HUES48 (cell line): Measurements from ENCODE around the gene TNP2.

ENCODE experiments used
- H3K27ac ChIP-seq: one replicate; pipeline ENCODE4 v1.7.0; 2013; ENCODE audit warnings: low read depth, low read length, inconsistent platforms
- H3K27me3 ChIP-seq: 2 replicates; pipeline ENCODE4 v1.6.1; 2013; ENCODE audit warnings: mild to moderate bottlenecking, low read length; ENCODE audit not compliant: control insufficient read depth, insufficient read depth
- H3K36me3 ChIP-seq: 2 replicates; pipeline ENCODE4 v1.6.1; 2013; ENCODE audit warnings: low read length; ENCODE audit not compliant: control insufficient read depth, insufficient read depth
- H3K4me1 ChIP-seq: 2 replicates; pipeline ENCODE4 v1.6.1; 2013; ENCODE audit warnings: mild to moderate bottlenecking, low read length; ENCODE audit not compliant: control insufficient read depth, insufficient read depth
- H3K4me3 ChIP-seq: 2 replicates; pipeline ENCODE4 v1.5.1; 2013; ENCODE audit warnings: mild to moderate bottlenecking, low read depth, low read length
- H3K9ac ChIP-seq: 2 replicates; pipeline ENCODE4 v1.6.1; 2013; ENCODE audit warnings: mild to moderate bottlenecking, low read depth, low read length, moderate library complexity
- H3K9me3 ChIP-seq: 2 replicates; pipeline ENCODE4 v1.6.1; 2013; ENCODE audit warnings: low read length; ENCODE audit not compliant: control insufficient read depth, insufficient read depth

The TNP2 gene

DNA sequence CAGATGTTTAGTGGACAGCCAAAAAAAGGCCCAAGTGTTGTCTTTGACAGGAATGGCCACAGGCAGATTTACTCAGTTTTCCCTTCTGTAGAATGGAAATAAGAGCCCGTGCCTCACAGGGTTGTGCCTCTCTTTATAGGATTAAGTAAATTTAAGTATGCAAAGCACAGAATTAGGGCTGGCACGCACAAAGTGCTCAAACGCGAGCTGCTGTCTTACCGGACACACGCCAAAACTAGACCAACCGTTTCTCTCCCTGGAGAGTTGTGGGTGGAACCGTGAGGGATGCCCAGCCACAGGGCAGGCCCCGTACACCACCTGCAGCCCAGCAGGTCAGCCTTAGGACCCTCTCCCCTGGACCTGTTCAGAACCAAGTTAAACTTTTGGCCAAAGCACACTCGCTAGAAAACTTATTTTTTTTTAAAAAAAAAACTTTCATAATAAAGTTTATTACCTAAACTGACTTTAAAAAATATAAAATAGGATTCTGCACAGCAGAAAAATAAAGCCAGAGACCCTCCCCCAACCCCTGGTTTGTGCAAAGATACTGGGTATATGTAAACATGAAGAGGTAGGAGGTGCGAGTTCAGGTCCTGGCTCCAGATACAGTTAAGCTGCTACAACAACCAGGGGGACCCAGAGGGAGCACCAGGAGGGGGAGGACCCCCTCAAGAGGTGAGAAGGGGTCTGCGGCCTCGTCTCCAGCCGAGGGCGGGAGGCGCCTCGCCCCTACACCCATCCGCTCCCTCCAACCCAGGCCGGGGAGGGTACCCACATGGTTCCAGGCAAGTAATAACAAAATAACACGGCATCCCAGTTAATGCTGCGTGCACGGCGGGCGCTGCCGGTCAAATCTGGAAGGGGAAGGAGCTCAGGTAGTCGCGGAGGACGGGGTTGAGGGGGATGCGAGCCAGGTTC lies 14.9 kb downstream of the TNP2 start:
- Histone ChIP-seq H3K36me3 (peaks cover 12% of the 10 kb centered on the region), H3K4me3 (peak overlapping the region; percentile 67), H3K27ac (no peak overlapping the region), H3K9me3 (no peaks in the 10 kb centered on the region), H3K4me1 (peaks cover 12% of the 10 kb centered on the region), H3K9ac (peak overlapping the region; percentile 56; the same call in 1 of the 2 replicates), H3K27me3 (peaks cover 4% of the 10 kb centered on the region; the same call in 1 of the 2 replicates)

DNA sequence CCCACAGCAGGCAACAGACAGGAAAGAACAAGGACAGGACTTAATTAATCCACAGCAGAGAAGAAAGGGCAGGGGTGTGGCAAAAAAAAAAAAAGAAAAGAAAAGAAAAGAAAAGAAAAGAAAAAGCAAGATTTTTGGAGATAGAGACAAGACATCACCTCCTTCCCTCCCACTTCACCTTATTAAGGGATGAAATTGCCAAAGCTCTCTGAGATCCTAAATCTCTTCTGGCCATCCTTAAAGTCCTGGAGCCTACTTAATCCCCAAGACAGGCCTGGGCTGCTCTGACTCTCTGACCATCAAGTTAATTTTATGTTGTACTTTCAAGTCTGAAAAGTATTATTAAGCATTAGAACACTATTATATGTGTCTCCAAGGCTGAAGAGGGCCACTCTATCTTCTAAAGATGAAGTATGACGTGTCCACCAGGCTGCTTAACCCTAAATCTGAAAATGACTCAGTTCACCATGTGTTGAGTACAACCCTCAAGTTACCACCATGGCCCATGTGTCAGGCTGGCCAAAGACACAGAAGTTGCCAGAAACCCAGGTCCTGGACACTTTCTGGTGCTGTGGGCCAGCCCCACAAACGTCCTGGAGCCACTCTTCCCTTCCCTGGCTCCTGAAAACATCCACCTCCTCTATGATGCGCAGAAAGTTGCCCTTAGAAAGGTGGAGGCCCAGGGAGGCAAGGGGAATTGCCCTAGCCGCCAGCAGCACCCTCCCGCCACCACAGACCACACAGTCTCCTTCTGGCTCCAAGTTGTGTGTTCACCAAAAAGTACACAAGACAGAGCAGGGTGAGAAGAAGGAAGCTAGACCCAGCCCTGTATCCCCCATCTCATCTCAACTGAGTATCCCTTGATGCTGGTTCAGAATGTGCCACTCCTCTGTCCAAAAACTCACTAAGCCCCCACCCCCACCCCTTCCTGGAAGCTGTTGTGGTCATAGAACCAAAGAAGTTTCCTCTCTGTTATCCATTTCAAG lies 15.8 kb downstream of the TNP2 start:
- H3K9me3 ChIP-seq = no peaks in the 10 kb centered on the region
- peaks cover 12% of the 10 kb centered on the region for H3K36me3 ChIP-seq
- peaks cover 4% of the 10 kb centered on the region; the same call in 1 of the 2 replicates for H3K27me3 ChIP-seq
- H3K9ac ChIP-seq = no peak overlapping the region
- peaks cover 12% of the 10 kb centered on the region for H3K4me1 ChIP-seq
- peak overlapping the region; percentile 67 for H3K4me3 ChIP-seq
- no peak overlapping the region for H3K27ac ChIP-seq

GRCh38 chr16:11252482-11252931 lies 16.6 kb downstream of the TNP2 start:
- no peaks in the 10 kb centered on the region for H3K9me3 ChIP-seq
- peaks cover 2% of the 10 kb centered on the region; the same call in 1 of the 2 replicates for H3K27me3 ChIP-seq
- H3K36me3 ChIP-seq = peaks cover 12% of the 10 kb centered on the region
- peaks cover 12% of the 10 kb centered on the region for H3K4me1 ChIP-seq
- H3K4me3 ChIP-seq = no peak overlapping the region
- no peak overlapping the region for H3K9ac ChIP-seq
- H3K27ac ChIP-seq = no peak overlapping the region

DNA sequence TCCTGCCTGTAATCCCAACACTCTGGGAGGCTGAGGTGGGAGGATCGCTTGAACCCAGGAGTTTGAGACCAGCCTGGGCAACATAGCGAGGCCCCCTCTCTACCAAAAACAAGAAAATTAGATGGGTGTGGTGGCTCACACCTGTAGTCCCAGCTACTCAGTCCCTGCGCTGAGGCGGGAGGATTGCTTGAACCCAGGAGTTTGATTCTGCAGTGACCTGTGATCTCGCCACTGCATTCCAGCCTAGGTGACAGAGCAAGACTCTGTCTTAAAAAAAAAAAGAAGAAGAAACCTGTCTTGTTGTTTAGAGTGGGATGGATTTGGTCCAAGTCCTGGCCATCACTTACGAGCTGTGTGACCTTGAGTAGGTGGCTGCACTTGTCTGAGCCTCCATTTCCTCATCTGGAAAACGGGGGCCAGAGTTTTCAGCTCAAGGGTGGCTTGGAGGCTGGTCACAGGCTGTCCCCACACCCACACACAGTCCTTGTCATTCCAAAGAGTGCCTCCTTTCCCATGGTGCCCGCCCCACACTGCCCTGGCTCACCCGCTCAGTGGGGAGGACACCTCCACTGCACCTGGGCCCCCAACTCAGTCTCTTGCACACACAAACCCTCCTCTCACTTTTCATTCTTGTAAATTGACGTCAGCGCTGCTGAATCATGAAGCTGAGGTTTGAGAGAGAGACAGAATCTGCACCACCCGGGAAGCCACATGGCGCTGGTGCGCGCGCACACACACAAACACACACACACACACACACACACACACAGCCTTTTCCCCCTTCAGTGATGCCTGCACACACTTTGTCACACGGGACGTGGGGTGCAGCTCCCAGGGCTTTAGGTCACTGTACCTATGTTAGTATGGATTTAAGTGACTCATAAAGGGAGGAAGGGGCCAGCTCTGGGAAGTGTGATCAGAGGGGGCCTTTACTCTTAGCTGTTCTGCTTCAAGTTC lies 17.3 kb downstream of the TNP2 start:
- Histone ChIP-seq H3K36me3 (peaks cover 12% of the 10 kb centered on the region), H3K4me1 (peaks cover 8% of the 10 kb centered on the region), H3K27ac (no peak overlapping the region), H3K27me3 (no peaks in the 10 kb centered on the region), H3K4me3 (no peak overlapping the region), H3K9ac (no peak overlapping the region), H3K9me3 (no peaks in the 10 kb centered on the region)

DNA sequence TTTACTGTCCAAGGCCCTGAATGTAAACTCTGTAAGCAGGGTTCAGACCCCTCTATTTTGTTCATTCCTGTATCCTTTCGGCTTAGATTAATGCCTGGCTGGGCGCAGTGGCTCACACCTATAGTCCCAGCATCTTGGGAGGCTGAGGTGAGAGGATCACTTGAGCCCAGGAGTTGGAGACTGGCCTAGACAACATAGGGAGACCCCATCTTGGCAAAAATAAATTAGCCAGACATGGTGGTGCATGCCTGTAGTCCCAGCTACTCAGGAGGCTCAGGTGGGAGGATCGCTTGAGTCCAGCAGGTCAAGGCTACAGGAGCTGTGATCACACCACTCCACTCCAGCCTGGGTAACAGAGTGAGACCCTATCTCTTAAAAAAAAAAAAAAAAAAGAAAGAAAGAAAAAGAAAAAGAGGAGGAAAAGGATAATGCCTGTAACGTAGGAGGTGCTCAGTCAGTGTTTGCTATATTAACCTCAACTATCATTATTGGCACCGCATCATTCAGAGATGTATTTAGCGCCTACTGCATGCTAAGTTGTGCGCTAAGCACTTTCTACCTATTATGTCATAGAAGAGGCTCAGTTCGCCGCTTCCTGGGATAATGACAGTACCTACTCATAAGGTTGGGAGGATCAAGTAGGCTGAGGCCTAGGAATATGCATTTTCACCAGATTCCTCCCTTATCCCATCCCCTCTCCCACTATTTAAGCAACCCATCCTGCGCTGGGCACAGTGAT lies 18.2 kb downstream of the TNP2 start:
- peaks cover 7% of the 10 kb centered on the region for H3K4me1 ChIP-seq
- H3K27me3 ChIP-seq = no peaks in the 10 kb centered on the region
- no peak overlapping the region for H3K9ac ChIP-seq
- H3K4me3 ChIP-seq = no peak overlapping the region
- H3K27ac ChIP-seq = no peak overlapping the region
- peaks cover 12% of the 10 kb centered on the region for H3K36me3 ChIP-seq
- H3K9me3 ChIP-seq = no peaks in the 10 kb centered on the region

DNA sequence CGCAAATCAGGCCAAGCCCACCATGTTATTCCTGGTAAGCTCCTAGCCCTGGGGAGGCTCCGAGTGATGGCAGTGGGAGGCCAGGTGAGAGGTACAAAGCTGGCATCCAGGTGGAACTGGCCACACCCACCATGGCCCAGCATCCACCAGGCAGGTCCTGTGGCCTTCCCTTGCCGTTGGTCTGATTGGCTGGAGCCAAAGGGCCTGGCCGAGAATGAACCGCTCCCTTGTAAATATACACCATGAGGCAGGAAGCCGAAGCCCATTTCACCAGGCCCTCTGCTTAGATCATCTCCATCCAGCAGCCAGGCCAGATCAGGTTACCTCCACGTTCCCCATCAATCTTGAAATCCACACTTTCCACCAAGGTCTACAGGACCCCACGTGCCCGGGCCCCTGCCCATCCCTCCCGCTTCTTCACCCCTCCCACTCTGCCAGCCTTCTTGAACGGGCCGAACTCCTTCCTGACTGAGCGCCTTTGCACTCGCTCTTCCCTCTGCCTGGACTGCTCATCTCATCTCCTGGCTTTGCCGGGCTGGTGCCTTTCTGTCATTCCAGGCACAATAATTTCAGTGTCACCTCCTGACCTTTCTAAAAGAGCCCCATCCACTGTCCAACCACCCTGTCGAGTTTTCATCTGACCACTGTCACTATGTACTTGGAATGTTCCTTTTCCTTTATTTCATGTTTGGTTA lies 18.9 kb downstream of the TNP2 start:
- peaks cover 7% of the 10 kb centered on the region for H3K4me1 ChIP-seq
- H3K4me3 ChIP-seq = no peak overlapping the region

GRCh38 chr16:11249233-11250061 lies 19.7 kb downstream of the TNP2 start:
- H3K4me3 ChIP-seq = no peak overlapping the region
- H3K27me3 ChIP-seq = no peaks in the 10 kb centered on the region
- no peak overlapping the region for H3K27ac ChIP-seq
- H3K36me3 ChIP-seq = peaks cover 12% of the 10 kb centered on the region
- peaks cover 7% of the 10 kb centered on the region; the same call in 1 of the 2 replicates for H3K4me1 ChIP-seq
- no peak overlapping the region for H3K9ac ChIP-seq
- no peaks in the 10 kb centered on the region for H3K9me3 ChIP-seq

More for the DNA sequence above, 18.9 kb downstream of the TNP2 start:
- Histone ChIP-seq H3K9me3 (no peaks in the 10 kb centered on the region), H3K27me3 (no peaks in the 10 kb centered on the region), H3K9ac (no peak overlapping the region), H3K36me3 (peaks cover 12% of the 10 kb centered on the region), H3K27ac (no peak overlapping the region)

GRCh38 chr16:11248133-11248532 lies 21.0 kb downstream of the TNP2 start:
- no peak overlapping the region for H3K27ac ChIP-seq

GRCh38 chr16:11245988-11246387 lies 23.1 kb downstream of the TNP2 start:
- Histone ChIP-seq H3K4me1 (no peaks in the 10 kb centered on the region), H3K9ac (no peak overlapping the region), H3K36me3 (no peaks in the 10 kb centered on the region), H3K4me3 (no peak overlapping the region), H3K27ac (no peak overlapping the region), H3K9me3 (no peaks in the 10 kb centered on the region), H3K27me3 (no peaks in the 10 kb centered on the region)

More at GRCh38 chr16:11248133-11248532, 21.0 kb downstream of the TNP2 start:
- H3K36me3 ChIP-seq = 0 out of 2 replicates have a peak, but pooled peaks cover 1% of the 10 kb centered on the region
- H3K27me3 ChIP-seq = no peaks in the 10 kb centered on the region
- no peaks in the 10 kb centered on the region for H3K4me1 ChIP-seq
- H3K4me3 ChIP-seq = no peak overlapping the region
- no peaks in the 10 kb centered on the region for H3K9me3 ChIP-seq
- no peak overlapping the region for H3K9ac ChIP-seq
